Colon (tissue), 2 donors: ENCODE measurements around the gene GRB10.

Source experiments
- FAIRE-seq: peaks from 2 replicates; lab custom pipeline; 2012; peaks lifted over from hg19 to GRCh38; lab: Jason Lieb, UNC
- donor health status: control.
- donor health status: control.

The GRB10 gene

DNA sequence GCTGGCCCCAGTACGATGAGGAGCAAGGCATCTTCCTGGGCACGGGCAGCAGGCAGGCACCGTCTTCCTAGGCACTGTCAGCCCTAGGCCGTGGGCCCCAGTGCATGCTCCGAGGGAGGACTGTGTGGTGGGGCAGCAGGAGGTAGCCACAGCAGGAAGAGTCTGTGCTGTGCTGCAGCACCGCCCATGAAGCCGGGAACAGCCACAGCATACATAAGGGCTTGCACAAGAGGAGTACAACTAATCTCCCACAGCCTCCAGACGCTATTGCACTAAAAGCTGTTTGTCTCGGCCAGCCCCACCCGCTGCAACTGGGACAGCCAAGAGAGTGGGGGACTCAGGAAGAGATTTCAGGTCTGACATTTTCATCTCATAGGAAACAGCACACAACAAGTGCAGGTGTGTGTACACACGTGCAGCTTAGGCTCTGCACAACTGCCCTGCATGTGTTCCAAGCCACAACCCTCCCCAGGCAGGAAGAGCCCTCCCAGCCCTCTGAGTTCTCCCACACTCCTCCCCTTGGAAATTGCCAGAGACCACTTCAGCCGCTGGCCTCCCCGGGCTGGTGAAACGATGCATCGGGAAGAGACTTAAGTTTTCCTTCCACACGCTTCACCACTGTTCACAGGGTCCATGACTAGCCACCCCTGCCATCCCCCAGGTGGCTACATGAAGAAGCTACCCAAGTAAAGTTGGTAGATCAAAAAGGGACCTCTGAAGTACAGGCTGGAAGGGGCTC, 129.4 kb downstream of the GRB10 start:
- FAIRE-seq: no peak

DNA sequence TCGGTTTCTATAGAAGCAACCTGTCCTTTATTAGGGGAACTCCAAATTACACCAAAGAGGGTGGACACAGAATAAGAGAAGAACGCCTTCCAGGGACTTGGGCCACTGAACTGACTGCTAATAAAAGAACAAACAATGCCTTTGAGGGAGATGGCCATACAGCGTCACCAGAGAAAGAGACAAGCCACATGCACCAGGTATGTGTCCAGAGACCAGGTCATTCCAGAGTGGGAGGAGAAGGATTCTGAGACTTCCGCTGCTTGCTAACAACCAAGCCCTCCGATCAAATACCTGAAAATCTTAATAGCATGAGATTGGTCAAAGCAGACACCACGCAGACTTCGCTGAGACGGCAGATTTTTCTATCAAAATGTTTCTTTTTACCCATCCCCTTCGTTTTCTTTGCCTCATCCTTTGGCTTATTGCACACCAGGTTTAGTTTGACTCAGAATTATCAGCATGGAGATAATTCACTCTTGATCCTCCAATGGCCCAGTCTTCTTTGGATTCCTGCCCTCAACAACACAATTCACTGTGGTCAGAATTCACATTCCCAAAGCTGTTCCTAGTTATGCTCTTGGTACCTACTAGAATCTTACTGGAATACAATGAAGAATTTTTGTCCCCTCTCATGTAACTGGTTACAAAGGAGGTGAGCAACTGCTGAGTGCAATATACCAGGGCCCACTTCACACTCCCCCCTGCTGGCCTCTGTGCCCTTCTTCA, 130.1 kb downstream of the GRB10 start:
- no peak for FAIRE-seq

DNA sequence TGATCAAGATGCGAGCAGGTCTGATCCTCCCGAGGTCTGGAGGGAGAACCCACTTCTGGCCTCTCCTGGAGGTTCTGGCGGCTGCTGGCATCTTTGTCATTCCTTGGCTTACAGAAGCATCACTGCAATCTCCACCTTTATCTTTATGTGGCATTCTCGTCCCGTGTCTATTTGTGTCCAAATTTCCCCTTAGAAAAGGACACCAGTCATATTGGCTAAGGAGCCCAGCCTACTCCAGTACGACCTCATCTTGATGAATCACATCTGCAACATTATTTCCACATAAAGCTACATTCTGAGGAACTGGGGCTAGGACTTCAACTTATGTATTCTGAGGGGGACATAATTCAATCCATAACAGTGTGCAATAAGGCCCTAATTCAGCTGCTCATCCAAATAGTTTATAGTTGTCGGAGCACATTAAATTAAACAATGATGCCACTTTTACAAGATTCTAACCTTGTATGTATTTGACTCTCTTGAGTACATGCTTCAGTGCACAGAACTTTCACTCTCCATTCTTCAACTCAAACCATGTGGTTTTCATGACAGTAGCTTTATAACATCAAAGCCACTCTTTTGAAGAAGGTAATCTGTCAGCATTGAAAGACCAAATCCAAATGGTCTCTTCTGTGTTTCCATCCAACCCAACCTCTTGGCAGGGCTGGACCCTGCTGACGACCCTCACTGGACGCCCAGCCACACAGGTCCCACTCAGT, 131.3 kb downstream of the GRB10 start:
- no peak for FAIRE-seq

DNA sequence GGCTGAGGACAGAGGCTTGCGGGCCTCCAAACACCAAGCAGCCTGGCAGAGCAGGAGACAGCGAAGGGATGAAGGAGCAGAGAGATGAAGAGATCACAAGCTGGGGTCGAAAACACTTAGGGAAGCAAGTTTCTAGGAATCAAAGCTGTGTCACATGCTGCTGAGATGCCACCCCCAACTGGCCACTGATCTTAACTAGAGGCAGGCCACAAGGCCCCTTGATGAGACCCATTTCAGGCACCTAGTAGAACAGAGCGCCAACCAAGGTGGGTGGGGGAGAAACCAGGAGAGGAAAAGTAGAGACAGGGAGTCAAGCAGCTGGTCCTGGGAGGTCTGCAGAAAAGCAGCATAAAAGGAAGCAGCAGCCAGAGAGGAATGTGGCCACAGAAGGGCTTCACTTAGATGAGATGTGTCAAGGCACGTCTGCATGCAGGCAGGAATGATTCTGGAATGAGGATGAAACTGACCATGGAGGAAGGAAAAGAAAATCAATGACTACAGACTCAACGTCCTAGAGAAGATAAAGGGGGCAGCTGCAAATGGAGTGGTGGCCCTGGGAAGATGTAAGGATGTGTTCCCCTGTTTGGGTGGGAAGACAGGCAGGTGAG, 132.5 kb downstream of the GRB10 start:
- no peak for FAIRE-seq

DNA sequence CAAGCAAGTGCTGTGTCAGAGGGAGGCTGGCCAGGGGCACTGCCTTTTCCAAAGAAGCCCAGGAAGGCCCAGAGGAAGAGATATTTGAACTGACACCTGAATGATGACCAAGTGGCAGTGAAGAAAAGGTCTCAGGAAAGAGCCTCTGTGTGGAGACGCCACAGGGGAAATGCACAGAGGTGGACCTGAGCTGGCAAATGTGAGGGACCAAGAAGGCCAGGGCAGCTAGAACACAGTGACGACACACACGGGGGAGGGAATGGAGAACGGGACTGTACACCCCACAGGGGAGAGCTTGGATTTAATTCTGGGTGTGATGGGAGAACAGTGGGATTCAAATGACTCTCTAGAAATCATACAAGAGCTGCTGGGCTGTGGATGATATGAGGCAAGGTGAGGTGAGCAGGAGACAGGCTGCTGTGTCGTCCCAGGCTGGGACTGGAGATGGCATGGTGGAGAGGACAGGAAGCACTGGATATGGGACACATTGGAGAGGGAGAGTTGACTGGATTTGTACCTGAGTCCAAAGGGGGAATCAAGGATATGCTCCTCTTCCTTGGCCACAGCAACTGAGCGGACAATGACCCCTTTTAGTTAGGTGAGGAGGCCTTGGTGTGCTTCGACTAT, 133.3 kb downstream of the GRB10 start:
- FAIRE-seq: no peak

DNA sequence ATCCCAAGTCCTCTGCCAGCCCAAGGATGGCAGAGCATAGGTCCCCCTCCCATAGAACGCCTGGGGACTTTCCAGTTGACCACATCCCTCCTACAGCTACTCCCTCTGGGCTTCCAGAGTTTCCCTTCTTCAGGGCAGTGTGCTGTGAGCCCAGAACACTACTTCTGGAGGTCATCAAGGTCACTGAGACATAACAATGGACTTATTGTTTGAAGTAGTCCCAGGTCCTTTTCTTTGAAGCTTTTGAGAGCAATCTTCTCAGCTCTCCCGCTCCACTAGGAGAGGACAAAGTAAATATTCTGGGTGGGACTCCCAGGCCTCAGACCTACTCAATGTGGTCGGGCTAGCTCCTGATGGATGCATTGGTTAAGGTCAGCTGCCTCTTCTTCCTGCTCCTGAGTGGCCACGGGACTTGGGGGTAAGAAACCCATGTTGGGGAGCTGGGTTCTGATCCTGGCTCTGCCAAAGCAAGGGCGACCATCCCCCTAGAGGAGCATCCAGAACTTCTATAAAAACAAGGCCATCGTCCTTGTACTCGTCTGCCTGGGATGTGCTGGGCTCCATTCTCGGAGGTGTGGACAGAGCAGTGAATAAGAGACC, 134.0 kb downstream of the GRB10 start:
- no peak for FAIRE-seq

DNA sequence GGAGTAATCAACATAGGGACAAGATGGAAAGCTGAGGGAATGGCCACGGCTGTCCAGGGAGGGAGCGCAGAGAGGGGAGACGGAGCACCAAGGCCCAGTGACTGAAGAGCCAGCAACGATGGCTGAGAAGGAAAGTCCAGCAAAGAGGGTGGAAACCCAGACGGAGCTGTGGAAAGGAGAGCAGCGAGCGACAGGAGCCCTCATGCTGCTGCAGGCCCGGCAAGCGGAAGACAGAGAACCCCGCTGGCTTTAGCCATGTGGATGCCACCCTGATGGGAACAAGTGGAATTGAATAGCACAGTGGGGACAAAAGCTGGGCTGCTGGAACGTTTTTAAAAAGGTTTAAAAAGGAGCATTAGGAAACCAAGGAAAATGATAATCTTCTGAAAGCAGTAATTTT, 134.6 kb downstream of the GRB10 start:
- FAIRE-seq: no peak

DNA sequence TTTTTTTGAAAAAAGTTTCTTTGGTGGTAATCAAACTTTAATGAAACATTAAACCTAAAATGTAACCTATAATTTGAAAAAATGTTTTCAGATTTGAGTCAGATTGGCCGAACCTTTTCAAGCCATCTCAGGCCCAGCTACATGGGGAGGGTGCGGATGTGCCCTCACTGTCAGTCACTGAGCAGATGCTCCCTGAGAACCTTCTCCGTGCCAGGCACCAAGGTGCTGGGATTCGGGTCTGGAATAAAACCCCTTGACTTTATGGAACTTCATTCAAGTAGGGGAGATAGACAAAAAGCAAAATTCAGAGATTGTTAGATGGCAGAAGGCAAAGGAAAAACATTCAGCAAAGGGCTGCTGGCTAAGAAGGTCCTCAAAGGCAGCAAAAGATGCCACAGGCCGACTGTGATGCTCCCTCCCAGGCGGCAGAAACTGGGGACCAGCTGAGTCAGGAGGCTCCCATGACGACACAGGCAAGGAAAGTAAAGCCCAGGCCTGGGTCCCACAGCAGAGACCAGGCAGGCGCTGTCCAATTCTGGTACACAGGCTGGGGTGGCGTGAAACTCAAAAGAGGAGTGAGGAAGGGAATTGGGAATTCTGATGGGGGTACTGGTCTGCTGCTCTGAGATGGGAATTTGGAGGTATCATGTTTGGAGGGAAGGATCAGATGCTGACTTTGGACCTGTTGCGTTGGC, 135.3 kb downstream of the GRB10 start:
- FAIRE-seq: no peak

DNA sequence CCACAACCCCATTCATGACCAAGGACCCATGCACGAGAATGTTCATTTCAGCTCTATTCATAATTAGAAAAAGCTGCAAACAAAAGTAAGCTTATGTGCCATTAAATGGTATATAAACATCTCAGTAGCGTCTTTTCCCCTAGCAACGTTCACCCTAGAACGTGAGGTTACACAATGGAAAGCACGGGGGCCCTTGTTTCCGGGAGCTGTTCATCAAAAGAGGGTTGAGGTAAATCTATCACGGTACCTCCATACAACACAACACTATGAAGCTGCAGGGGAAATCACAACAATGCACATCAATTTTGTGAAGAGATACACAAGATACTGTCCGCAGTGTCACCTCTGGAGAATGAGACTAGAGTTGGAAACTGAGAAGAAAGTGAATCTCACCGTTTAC, 136.6 kb downstream of the GRB10 start:
- FAIRE-seq: no peak

DNA sequence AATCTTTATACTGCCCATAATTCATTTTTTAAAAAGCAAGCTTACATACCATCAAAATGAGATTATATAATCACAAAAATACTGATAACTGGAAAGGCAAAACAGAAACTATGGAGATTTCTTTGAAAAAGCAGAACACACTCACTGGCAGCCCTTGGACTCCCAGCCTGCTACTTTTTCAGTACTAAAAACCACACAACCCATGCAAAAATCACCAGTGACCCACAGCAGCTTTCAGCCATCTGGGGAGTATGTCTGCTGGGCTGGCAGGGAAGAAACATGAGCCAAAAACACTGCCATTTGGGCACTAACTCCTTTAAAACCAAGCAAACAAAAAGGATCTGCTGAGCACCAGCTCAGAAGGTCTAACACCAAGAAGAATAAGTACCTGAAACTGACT, 137.5 kb downstream of the GRB10 start:
- no peak for FAIRE-seq

DNA sequence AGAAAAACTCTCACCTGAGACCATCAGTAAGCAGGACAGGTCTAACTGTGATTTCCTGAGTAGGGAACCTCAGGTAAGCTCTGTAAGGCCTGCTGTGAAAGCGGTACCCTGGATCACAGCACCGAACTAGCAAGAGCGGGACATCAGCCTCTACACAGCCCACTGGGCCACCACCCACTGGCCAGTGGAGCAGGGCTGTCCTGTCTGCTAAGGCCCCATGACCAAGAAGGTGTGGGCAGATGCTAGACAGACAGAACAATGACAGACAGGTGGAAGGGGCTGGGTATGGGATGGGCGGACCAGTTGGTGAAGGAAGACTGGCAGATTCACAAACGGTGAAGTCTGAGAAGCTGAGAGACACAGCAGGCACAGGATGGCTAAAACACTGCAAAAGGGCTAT, 138.1 kb downstream of the GRB10 start:
- no peak for FAIRE-seq

DNA sequence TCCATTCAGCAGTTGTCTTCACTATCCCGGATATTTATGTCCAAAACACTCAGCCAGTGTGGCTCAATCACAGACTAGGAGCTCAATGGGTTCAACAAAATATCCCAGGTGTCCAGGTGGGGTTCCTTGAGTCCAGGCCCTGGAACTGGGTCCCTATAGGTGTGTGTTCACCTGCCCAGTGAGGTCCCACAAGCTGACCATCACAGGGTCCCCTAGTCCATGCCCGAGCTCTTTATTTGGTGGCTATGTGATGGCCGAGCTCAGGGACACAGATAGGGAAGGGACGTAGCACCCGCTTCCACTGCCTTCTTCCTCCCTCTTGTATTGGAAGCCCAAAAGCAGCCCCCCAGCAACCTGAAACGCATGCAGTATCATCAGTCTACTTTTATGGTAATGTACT, 138.6 kb downstream of the GRB10 start:
- FAIRE-seq: no peak

DNA sequence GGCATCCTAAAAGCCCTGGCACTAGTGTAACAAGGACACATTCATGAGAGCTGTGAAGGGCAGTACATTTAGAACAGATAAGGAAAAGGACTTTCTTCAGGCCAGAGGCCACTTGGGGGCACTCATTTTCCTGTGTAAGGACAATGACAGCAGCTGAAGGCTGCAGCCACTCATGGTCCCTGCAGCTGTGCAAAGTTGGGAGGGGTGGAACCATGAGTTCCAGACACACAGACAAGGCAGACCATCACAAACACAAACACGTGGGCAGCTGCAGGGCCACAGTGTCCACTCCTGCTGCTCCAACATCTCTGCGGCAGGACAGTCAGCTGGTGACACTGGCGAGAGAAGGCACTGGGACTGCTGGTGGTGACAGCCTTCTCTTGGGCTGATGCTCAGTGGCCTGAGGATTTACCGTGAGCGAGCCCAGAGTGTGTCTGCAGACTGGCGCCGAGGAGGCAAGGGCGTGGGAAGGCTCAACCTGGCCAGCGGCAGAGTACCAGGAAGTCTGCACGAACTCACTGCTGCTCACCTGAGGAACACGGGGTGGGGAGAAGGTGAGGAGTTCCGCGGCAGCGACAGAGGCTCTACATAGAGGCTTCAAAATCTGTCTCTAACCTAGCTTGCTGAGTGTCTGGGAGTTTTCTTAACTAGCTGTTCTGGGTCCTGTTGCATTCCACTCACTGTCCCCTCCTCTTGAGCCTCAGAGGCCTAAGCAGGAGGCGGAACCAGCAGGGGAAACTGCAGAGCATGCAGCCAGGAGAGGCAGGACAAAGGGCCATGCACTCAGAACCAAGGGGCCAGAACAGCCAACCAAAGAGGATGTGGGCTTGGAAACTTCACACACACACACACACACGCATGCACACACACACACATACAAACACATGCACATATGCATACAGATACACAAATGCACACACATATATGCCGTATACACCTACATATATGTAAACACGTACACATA, 141.0 kb downstream of the GRB10 start:
- no peak for FAIRE-seq

DNA sequence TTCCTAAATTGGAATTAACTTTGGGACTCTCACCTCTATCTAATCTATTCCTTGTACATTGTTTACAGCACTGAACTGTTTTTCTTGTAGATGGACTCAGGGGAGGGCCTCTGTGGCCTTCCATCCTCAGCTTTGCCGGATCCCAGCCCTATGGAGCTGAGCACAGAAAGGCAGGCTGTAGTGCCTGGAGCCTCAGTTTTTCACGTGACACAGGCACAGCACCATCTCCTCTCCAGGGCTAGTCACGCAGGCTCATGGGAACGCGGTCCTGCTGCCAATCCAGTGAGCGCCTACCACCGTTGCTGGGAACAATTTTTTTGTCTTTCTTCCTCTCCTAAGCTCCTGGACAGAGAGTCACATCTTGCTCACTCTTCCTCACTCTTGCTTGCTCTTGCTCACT, 141.9 kb downstream of the GRB10 start:
- no peak for FAIRE-seq

DNA sequence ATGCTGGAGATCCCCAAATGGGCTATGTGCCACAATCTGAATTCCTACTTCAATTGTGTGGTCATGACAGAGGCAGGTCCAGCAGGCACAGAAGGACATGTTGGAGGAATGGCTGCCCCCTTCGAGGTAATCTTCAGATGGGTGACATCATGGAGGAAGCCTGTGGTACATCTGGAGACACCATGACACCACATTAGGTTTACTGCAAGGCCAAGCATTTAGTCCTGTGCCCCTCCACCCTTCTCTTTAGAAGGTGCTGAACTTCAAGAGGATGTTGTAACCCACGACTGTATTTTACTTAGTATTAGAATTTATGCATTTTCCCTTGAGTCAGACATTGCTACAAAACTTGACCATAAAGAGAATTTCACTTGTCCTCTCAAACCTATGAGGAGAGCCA, 142.4 kb downstream of the GRB10 start:
- FAIRE-seq: no peak

DNA sequence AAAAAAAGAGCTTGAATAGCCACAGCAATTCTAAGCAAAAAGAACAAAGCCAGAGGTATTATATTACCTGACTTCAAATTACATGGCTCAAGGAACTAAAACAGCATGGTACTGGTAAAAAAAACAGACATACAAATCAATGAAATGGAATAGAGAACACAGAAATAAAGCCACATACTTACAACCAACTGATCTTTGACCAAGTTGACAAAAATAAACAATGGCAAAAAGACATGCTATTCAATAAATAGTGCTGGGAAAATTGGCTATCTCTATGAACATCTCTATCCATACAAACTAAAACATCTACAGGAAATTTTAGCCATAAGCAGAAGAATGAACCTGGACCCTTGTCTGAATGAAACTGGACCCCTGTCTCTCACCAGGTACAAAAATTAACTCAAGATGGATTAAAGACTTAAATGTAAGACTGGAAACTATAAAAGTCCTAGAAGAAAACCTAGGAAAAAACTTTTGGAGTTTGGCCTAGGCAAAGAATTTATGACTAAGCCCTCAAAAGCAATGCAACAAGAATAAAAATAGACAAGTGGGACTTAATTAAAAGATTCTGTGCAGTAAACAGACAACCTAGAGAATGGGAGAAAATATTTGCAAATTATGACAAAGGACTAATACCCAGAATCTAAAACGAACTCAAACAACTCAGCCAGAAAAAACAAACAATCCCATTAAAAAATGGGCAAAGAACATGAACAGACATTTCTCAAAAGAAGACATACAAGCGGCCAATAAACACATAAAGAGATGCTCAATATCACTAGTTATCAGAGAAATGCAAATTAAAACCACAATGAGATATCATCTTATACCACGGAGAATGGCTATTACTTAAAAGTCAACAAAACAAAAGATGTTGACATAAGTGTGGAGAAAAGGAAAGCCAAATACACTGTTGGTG, 144.7 kb downstream of the GRB10 start:
- no peak for FAIRE-seq

DNA sequence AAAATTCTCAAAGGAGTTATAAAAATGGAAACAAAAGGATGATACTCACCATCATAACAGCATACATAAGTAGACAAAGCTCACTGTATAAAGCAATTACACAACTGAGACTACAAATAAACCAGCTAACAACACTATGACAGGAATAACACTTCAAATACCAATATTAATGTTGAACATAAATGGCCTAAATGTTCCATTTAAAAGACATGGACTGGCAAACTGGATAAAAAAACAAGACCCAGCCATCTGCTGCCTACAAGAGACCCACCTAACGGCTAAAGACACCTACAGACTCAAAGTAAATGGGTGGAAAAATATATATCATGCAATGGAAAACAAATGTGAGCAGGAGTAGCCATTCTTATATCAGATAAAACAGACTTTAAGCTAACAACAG, 148.3 kb downstream of the GRB10 start:
- no peak for FAIRE-seq

DNA sequence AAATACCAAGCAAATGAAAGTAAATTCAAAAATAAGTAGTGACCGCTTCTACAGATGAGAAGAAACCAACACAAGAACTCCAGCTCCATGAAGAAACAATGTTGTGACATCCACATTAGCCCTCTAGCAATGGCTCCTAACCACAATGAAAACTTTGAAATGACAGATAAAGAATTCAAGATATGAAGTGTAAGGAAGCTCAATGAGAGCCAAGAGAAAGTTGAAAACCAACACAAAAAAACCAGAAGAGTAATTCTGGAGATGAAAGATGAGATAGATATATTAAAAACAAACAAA, 149.3 kb downstream of the GRB10 start:
- no peak for FAIRE-seq
